C4-2B (cell line): ENCODE data around the gene MED15.

ENCODE experiments used
- CTCF ChIP-seq: fragments of 450-650 bp; conservative IDR thresholded peaks from 2 replicates; pipeline ENCODE4 v1.5.1; 2017; ENCODE audit warnings: mild to moderate bottlenecking
- ZFX ChIP-seq: fragments of 450-650 bp; IDR thresholded peaks from 2 replicates; pipeline ENCODE4 v1.6.1; 2017

DNA sequence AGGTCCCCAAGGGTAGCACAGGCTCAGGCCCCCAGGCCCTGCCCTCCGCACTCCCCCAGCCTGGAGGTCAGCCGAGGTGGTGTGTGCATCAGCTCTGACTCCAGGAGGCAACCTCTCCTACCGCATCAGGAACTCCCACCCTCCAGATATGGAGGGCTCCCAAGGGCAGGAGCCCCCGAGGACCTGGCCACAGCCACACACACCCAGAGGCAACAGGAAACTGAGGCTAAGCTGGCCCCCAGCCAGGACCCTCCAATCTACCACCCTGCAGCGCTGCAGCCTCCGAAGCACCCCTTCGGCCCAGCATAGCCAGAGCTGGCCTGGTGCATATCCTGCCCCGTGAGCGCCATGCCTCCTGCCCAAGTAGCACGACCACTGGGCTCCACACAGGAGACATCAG lies 104.0 kb downstream of the MED15 start:
- TF ChIP-seq CTCF: no peak
- TF ChIP-seq ZFX: no peak
